ENCODE measurements around the gene NPEPPS. TPM values are rescaled to one million over a fixed set of nuclear protein-coding genes. Genes with fewer than 3 reads are reported as not detected.
"Not testable (repeated sequence)": the region's sequence is repeated elsewhere in the genome, so short reads cannot be mapped to it uniquely, and the experiment has no call there.

Gene NPEPPS
- total and polyA plus RNA-seq, 9 donors = 55.2 to 178 (median 104) TPM

- not testable (repeated sequence) for H3K36me3 ChIP-seq; H3K27me3 ChIP-seq; H3K4me1 ChIP-seq (ENCODE audit: insufficient read depth); DNase-seq; H3K27ac ChIP-seq; H3K9me3 ChIP-seq; H3K4me3 ChIP-seq
- intact Hi-C loops (cut with DNase I) = loop anchor here in 1 of 4 donors (10.0 kb wide), 1 partner anchor 95 kb away; no protein-coding TSS in a partner anchor
Measured at GRCh38 chr17:47519365-47519764, 11.5 kb upstream of the NPEPPS start.

GRCh38 chr17:47520279-47520678, 10.6 kb upstream of the NPEPPS start:
- H3K27ac ChIP-seq; H3K36me3 ChIP-seq; H3K9me3 ChIP-seq; H3K4me3 ChIP-seq; H3K4me1 ChIP-seq (ENCODE audit: insufficient read depth); H3K27me3 ChIP-seq; DNase-seq; intact Hi-C loops (cut with DNase I): not testable (repeated sequence)
- 53 to 62% (median 58%) methylated on average over 4 of the region's 4 CpGs for WGBS, 3 donors

- H3K4me1 ChIP-seq (ENCODE audit: insufficient read depth); intact Hi-C loops (cut with DNase I); H3K27ac ChIP-seq; H3K27me3 ChIP-seq; DNase-seq; H3K9me3 ChIP-seq; H3K36me3 ChIP-seq; H3K4me3 ChIP-seq: not testable (repeated sequence)
- 85 to 94% (median 92%) methylated on average over 1 of the region's 1 CpG for WGBS, 3 donors
Measured at GRCh38 chr17:47521434-47521833, 9.5 kb upstream of the NPEPPS start.

GRCh38 chr17:47522341-47522740, 8.6 kb upstream of the NPEPPS start:
- H3K27ac ChIP-seq; H3K27me3 ChIP-seq; H3K4me1 ChIP-seq (ENCODE audit: insufficient read depth); H3K36me3 ChIP-seq; DNase-seq; H3K4me3 ChIP-seq; H3K9me3 ChIP-seq; intact Hi-C loops (cut with DNase I): not testable (repeated sequence)

- H3K4me1 ChIP-seq (ENCODE audit: insufficient read depth); intact Hi-C loops (cut with DNase I); H3K36me3 ChIP-seq; H3K27me3 ChIP-seq; H3K9me3 ChIP-seq: not testable (repeated sequence)
- DNase-seq = peak in 2 of 5 donors; percentile 46 to 51
- Histone ChIP-seq H3K4me3 (peak overlapping the region; percentile 69), H3K27ac (peak overlapping the region; percentile 78 to 90)
- 0 to 1% methylated on average over 14 to 28 of the region's 61 CpGs; no CpG with 5 or more reads in 1 of the 3 donors for WGBS, 3 donors
Measured at GRCh38 chr17:47531233-47531820, 419 bp downstream of the NPEPPS start.

GRCh38 chr17:47539085-47539484, 8.2 kb downstream of the NPEPPS start:
- intact Hi-C loops (cut with DNase I); H3K36me3 ChIP-seq; H3K4me3 ChIP-seq; DNase-seq; H3K4me1 ChIP-seq (ENCODE audit: insufficient read depth); H3K9me3 ChIP-seq; H3K27me3 ChIP-seq: not testable (repeated sequence)
- WGBS, 3 donors = 33 to 36% (median 33%) methylated on average over 3 of the region's 3 CpGs
- peak overlapping the region in 1 of 2 donors; percentile 7 for H3K27ac ChIP-seq

- H3K27ac ChIP-seq; H3K36me3 ChIP-seq; intact Hi-C loops (cut with DNase I); H3K9me3 ChIP-seq; H3K27me3 ChIP-seq; H3K4me1 ChIP-seq (ENCODE audit: insufficient read depth); DNase-seq; H3K4me3 ChIP-seq: not testable (repeated sequence)
- 79 to 89% (median 85%) methylated on average over 1 to 2 of the region's 2 CpGs for WGBS, 3 donors
Measured at GRCh38 chr17:47541676-47542075, 10.8 kb downstream of the NPEPPS start.

GRCh38 chr17:47544327-47544726, 13.4 kb downstream of the NPEPPS start:
- H3K4me3 ChIP-seq; H3K9me3 ChIP-seq; DNase-seq; H3K27ac ChIP-seq; intact Hi-C loops (cut with DNase I); H3K27me3 ChIP-seq; H3K36me3 ChIP-seq; H3K4me1 ChIP-seq (ENCODE audit: insufficient read depth): not testable (repeated sequence)
- WGBS, 3 donors = 88 to 90% (median 88%) methylated on average over 6 of the region's 6 CpGs

- peak overlapping the region in 1 of 2 donors; percentile 42 for H3K27ac ChIP-seq
- whole genome bisulfite sequencing, 3 donors = 26 to 36% (median 28%) methylated on average over 4 of the region's 4 CpGs
- DNase-seq; H3K4me3 ChIP-seq; H3K27me3 ChIP-seq; H3K4me1 ChIP-seq (ENCODE audit: insufficient read depth); intact Hi-C loops (cut with DNase I); H3K36me3 ChIP-seq; H3K9me3 ChIP-seq: not testable (repeated sequence)
Measured at GRCh38 chr17:47554733-47555132, 23.8 kb downstream of the NPEPPS start.

- H3K4me1 ChIP-seq (ENCODE audit: insufficient read depth); H3K9me3 ChIP-seq; H3K27me3 ChIP-seq; H3K27ac ChIP-seq; H3K36me3 ChIP-seq; H3K4me3 ChIP-seq; DNase-seq; intact Hi-C loops (cut with DNase I): not testable (repeated sequence)
- whole genome bisulfite sequencing, 3 donors = 76 to 81% (median 78%) methylated on average over 3 of the region's 3 CpGs
Measured at GRCh38 chr17:47556108-47556507, 25.2 kb downstream of the NPEPPS start.

- not testable (repeated sequence) for DNase-seq
Measured at GRCh38 chr17:47560517-47561043, 29.7 kb downstream of the NPEPPS start.

GRCh38 chr17:47561698-47562405, 30.9 kb downstream of the NPEPPS start:
- DNase-seq; H3K36me3 ChIP-seq; intact Hi-C loops (cut with DNase I); H3K27me3 ChIP-seq; H3K9me3 ChIP-seq; H3K4me3 ChIP-seq; H3K4me1 ChIP-seq (ENCODE audit: insufficient read depth); H3K27ac ChIP-seq: not testable (repeated sequence)
- WGBS, 3 donors = 44 to 61% (median 58%) methylated on average over 5 of the region's 5 CpGs

More at GRCh38 chr17:47560517-47561043, 29.7 kb downstream of the NPEPPS start:
- intact Hi-C loops (cut with DNase I); H3K36me3 ChIP-seq; H3K4me3 ChIP-seq; H3K9me3 ChIP-seq; H3K4me1 ChIP-seq (ENCODE audit: insufficient read depth); H3K27ac ChIP-seq; H3K27me3 ChIP-seq: not testable (repeated sequence)

Measured in ovary (tissue), 9 donors.